Caco-2 (cell line): ENCODE measurements around the gene NR5A2. TPM values are rescaled to one million over a fixed set of nuclear protein-coding genes. Genes with fewer than 3 reads are reported as not detected.

Source experiments
- BruUV-seq: library from RNA; stranded (reverse); fragments of 400-500 nt; replicated peaks from 2 replicates; lab custom pipeline; 2021; lab: Mats Ljungman, UMichigan
- CTCF ChIA-PET: fragments of 300-600 bp; sonication (Branson Sonifier 250); formaldehyde crosslinking; loops from one replicate; lab custom pipeline; 2022; ENCODE audit warnings: antibody characterized with exemption; lab: Charles Lee
- POLR2A ChIA-PET: fragments of 300-600 bp; sonication (Branson Sonifier 250); formaldehyde crosslinking; loops from one replicate; lab custom pipeline; 2022; ENCODE audit warnings: antibody characterized with exemption; lab: Charles Lee
- DNase-seq, 2 experiments: peaks; one replicate each; pipeline versions ENCODE4 v3.0.0 to v3.0.0-alpha.2; 2020 to 2022
- H3K27me3 ChIP-seq: replicated peaks from 2 replicates; pipeline ENCODE4 v1.6.0; 2011; ENCODE audit warnings: low read length; ENCODE audit not compliant: control insufficient read depth, insufficient read depth
- H3K36me3 ChIP-seq: 2 replicates; pipeline ENCODE4 v1.5.1; 2011; ENCODE audit warnings: low read length; ENCODE audit not compliant: control insufficient read depth, insufficient read depth
- H3K4me1 ChIP-seq: fragments of 250-450 bp; sonication (Bioruptor Pico); 2 replicates; pipeline ENCODE4 v1.5.1; 2020; ENCODE audit warnings: mild to moderate bottlenecking
- H3K4me3 ChIP-seq: 2 replicates; pipeline ENCODE4 v1.5.1; 2011; ENCODE audit warnings: low read depth, mild to moderate bottlenecking, control low read depth, low read length
- H3K9me3 ChIP-seq: fragments of 250-450 bp; sonication (Bioruptor Pico); 2 replicates; pipeline ENCODE4 v1.5.1; 2020; ENCODE audit warnings: mild to moderate bottlenecking, moderate library complexity
- H3K27ac Mint-ChIP-seq: one replicate; pipeline ENCODE4 v1.8.0; 2022; ENCODE audit warnings: mixed read lengths; ENCODE audit not compliant: unreplicated experiment
- H3K27me3 Mint-ChIP-seq: one replicate; pipeline ENCODE4 v1.8.0; 2022; ENCODE audit warnings: mixed read lengths; ENCODE audit not compliant: insufficient read depth, unreplicated experiment
- H3K36me3 Mint-ChIP-seq: one replicate; pipeline ENCODE4 v1.8.0; 2022; ENCODE audit warnings: mild to moderate bottlenecking, mixed read lengths; ENCODE audit not compliant: insufficient read depth, unreplicated experiment
- H3K4me1 Mint-ChIP-seq: one replicate; pipeline ENCODE4 v1.8.0; 2022; ENCODE audit warnings: low read depth, mixed read lengths; ENCODE audit not compliant: unreplicated experiment
- H3K4me3 Mint-ChIP-seq: one replicate; pipeline ENCODE4 v1.8.0; 2022; ENCODE audit warnings: mild to moderate bottlenecking, moderate library complexity, mixed read lengths; ENCODE audit not compliant: unreplicated experiment
- H3K9me3 Mint-ChIP-seq: one replicate; pipeline ENCODE4 v1.8.0; 2022; ENCODE audit warnings: mixed read lengths; ENCODE audit not compliant: unreplicated experiment
- intact Hi-C: fragments of 100-400 bp; cut with micrococcal nuclease; formaldehyde crosslinking; loops from one replicate; pipeline ENCODE4 v1.10.0; 2022; ENCODE audit not compliant: unreplicated experiment
- total RNA-seq: library from RNA; stranded (reverse); gene quantifications from 2 replicates; pipeline ENCODE4 v1.2.3, GENCODE V29; 2022
- TF ChIP-seq, protein P1 (sequence below), 2 experiments: fragments of 200-600 bp in 1 of 2; IDR thresholded peaks; 1 replicate in 1 of 2; 2 replicates in 1 of 2; pipeline versions ENCODE4 v1.5.1 to v1.8.0; 2011 to 2022; ENCODE audit warnings: antibody characterized with exemption in 1 of 2, control low read depth in 1 of 2, inconsistent platforms in 1 of 2, low read depth in 1 of 2, low read length in 1 of 2, mild to moderate bottlenecking in 1 of 2, moderate library complexity in 1 of 2; ENCODE audit not compliant: insufficient read depth in 1 of 2, severe bottlenecking in 1 of 2, unreplicated experiment in 1 of 2

NR5A2 gene
- total RNA-seq, 1 experiment from 2014 or later: 6.5 TPM

DNA sequence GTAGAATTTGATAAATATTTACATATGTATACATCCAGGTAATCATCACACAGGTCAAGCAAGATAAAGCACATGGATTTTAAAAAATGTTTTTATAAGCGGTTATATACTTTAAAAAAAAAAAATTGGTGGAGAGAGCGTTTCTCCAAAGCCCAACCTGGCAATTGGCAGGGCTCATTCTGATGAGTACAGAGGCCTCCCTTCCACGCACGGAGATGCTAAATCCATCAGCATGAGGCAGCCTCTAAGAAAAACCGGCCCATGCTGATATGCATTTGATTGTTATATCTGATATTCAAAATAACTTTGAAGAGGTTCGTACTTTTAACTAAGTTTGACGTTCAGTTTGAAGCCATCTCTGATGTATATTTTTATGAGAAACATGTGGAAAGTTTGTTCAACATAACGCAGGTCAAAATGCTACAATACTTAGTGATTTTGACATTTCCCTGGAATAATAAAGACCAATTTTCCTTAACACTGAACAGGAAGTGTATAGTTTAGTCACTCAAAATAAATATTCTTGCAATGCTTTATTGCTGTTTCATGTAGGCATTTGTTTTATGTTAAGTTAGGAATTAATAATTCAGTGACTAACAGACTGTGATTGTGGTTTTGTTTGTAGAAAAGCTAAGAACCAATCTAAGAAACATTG lies 151.7 kb downstream of the NR5A2 start:
- DNase-seq: no peak
- POLR2A ChIA-PET: no interaction called here
- no peaks in the 10 kb centered on the region for H3K4me1 ChIP-seq
- TF ChIP-seq, protein P1, sequence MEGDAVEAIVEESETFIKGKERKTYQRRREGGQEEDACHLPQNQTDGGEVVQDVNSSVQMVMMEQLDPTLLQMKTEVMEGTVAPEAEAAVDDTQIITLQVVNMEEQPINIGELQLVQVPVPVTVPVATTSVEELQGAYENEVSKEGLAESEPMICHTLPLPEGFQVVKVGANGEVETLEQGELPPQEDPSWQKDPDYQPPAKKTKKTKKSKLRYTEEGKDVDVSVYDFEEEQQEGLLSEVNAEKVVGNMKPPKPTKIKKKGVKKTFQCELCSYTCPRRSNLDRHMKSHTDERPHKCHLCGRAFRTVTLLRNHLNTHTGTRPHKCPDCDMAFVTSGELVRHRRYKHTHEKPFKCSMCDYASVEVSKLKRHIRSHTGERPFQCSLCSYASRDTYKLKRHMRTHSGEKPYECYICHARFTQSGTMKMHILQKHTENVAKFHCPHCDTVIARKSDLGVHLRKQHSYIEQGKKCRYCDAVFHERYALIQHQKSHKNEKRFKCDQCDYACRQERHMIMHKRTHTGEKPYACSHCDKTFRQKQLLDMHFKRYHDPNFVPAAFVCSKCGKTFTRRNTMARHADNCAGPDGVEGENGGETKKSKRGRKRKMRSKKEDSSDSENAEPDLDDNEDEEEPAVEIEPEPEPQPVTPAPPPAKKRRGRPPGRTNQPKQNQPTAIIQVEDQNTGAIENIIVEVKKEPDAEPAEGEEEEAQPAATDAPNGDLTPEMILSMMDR (IDR thresholded peaks at IDR 0.05; ENCODE audit: insufficient read depth in 1 of 2, low read depth in 1 of 2, low read length in 1 of 2, severe bottlenecking in 1 of 2, unreplicated experiment in 1 of 2): no peak
- no peak overlapping the region for H3K4me3 ChIP-seq
- intact Hi-C loops: no loop called here
- Mint-ChIP-seq H3K27me3 (no peaks in the 10 kb centered on the region), H3K4me1 (peaks cover 12% of the 10 kb centered on the region), H3K4me3 (no peak overlapping the region), H3K9me3 (no peaks in the 10 kb centered on the region), H3K27ac (no peak overlapping the region), H3K36me3 (no peaks in the 10 kb centered on the region)
- no peaks in the 10 kb centered on the region for H3K9me3 ChIP-seq
- no peaks in the 10 kb centered on the region for H3K27me3 ChIP-seq
- CTCF ChIA-PET: no interaction called here
- BruUV-seq: no TSS peak
- H3K36me3 ChIP-seq: no peaks in the 10 kb centered on the region

DNA sequence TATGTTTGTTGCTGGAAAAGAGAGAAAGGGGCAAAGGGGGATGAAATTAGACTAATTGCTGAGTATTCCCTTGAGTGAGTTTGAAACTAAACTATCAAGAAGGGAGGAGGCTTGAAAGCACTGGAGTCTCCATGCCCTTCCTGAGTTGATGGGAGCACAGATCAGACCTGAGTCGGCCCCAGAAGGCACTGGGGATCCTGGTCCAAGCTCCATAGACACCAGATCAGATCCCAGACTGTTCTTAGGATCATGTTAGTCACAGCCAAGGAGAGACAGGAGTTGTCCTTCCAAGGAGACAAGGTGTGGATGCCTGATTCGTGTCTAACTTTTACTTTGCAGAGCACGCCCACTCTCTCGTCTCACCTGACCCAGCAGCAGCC lies 152.3 kb downstream of the NR5A2 start:
- no peaks in the 10 kb centered on the region for H3K27me3 Mint-ChIP-seq
- peaks cover 2% of the 10 kb centered on the region for H3K9me3 Mint-ChIP-seq
- no TSS peak for BruUV-seq
- TF ChIP-seq, protein P1 (IDR thresholded peaks at IDR 0.05; ENCODE audit: insufficient read depth in 1 of 2, low read depth in 1 of 2, low read length in 1 of 2, severe bottlenecking in 1 of 2, unreplicated experiment in 1 of 2): no peak
- Histone ChIP-seq H3K4me3 (no peak overlapping the region), H3K4me1 (no peaks in the 10 kb centered on the region), H3K36me3 (no peaks in the 10 kb centered on the region), H3K27me3 (no peaks in the 10 kb centered on the region), H3K9me3 (no peaks in the 10 kb centered on the region)
- no peak for DNase-seq
- no peaks in the 10 kb centered on the region for H3K36me3 Mint-ChIP-seq
- ChIA-PET CTCF (no interaction called here), POLR2A (no interaction called here)
- H3K27ac Mint-ChIP-seq: no peak overlapping the region
- peaks cover 7% of the 10 kb centered on the region for H3K4me1 Mint-ChIP-seq
- intact Hi-C loops: no loop called here
- H3K4me3 Mint-ChIP-seq: no peak overlapping the region

DNA sequence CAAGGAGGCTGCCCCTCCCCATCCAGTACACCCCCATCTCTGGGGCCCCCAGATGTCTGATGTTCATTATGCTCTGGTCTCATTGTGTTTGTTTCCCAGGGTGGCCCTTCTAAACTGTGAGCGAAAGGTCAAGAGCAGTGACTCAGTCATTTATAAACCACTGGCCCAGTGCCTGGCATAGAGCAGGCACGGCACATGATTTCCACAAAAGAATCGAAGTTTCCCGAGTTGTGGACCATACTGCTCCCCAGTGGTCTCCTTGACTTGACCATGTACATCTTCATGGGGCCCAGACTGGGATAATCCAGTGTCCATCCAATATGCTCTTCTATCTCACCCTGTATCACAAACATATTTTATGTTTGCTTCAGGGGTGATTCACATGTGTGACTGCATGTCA lies 153.3 kb downstream of the NR5A2 start:
- no peaks in the 10 kb centered on the region for H3K4me1 Mint-ChIP-seq
- peaks cover 10% of the 10 kb centered on the region for H3K9me3 Mint-ChIP-seq
- Histone ChIP-seq H3K4me1 (no peaks in the 10 kb centered on the region), H3K9me3 (no peaks in the 10 kb centered on the region), H3K4me3 (no peak overlapping the region), H3K27me3 (no peaks in the 10 kb centered on the region), H3K36me3 (no peaks in the 10 kb centered on the region)
- POLR2A ChIA-PET: no interaction called here
- intact Hi-C loops: no loop called here
- no TSS peak for BruUV-seq
- TF ChIP-seq, protein P1 (IDR thresholded peaks at IDR 0.05; ENCODE audit: insufficient read depth in 1 of 2, low read depth in 1 of 2, low read length in 1 of 2, severe bottlenecking in 1 of 2, unreplicated experiment in 1 of 2): no peak
- H3K4me3 Mint-ChIP-seq: no peak overlapping the region
- no peaks in the 10 kb centered on the region for H3K36me3 Mint-ChIP-seq
- DNase-seq: no peak
- no peaks in the 10 kb centered on the region for H3K27me3 Mint-ChIP-seq
- CTCF ChIA-PET: no interaction called here
- H3K27ac Mint-ChIP-seq: no peak overlapping the region
